Measurements from ENCODE around the gene AUTS2. TPM values are rescaled to one million over a fixed set of nuclear protein-coding genes. Genes with fewer than 3 reads are reported as not detected.

AUTS2 gene
- total and polyA plus RNA-seq, 2 of the 8 experiments (the other 6 are each of a cell fraction or from before 2014, with no cell fraction given) = 25.9 to 101 TPM

GRCh38 chr7:70472601-70473237 lies 874.4 kb downstream of the AUTS2 start (continued):
- no peak for TF ChIP-seq CHD7 (IDR thresholded peaks at IDR 0.05; ENCODE audit: insufficient replicate concordance, low read length)
- TF ChIP-seq TCF12 (IDR thresholded peaks at IDR 0.05; ENCODE audit: low read depth, low read length) = no peak
- no peak for TF ChIP-seq TAF7 (optimal IDR thresholded peaks at IDR 0.05; ENCODE audit: borderline replicate concordance, low read depth, low read length)
- TF ChIP-seq RAD21 (IDR thresholded peaks at IDR 0.05 in 1 of 2, conservative IDR thresholded peaks at IDR 0.05 in 1 of 2; ENCODE audit: low read depth in 2 of 2, low read length in 2 of 2) = no peak
- no peak for TF ChIP-seq SP1 (IDR thresholded peaks at IDR 0.05; ENCODE audit: low read depth, low read length)
